ENCODE data around the gene PWWP2B.

PWWP2B gene

DNA sequence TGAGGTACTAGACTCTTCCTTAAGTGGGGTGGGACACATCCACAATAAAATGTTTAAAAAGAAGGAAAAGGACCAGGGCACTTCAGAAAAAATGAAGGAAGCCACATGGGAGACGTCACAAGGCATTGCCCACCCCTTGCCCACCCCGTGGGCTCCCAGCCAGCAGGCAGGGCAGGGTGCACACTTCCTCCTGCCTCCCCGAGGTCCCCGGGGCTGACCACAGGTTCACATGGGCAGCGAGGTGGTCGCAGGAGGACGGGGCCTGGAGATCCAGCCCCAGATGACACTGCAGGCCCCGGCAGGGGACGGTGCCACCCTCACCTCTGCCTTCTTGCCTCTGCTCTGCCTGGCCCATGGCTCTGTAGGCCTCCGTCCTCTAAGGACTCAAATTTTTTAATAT is 45.6 kb downstream of the PWWP2B start:
- no peak overlapping the region for H3K4me3 ChIP-seq (ENCODE audit: low read depth, low read length)
- DNase-seq (ENCODE audit: low read depth, low spot score): no peak
- ChIA-PET POLR2A (no interaction called here), CTCF (interaction anchor here (1.3 to 1.9 kb wide), 3 partner anchors 11 to 86 kb away, joined by 5 to 6 read pairs (median 5); no protein-coding TSS in a partner anchor)
- TF ChIP-seq, protein P1, sequence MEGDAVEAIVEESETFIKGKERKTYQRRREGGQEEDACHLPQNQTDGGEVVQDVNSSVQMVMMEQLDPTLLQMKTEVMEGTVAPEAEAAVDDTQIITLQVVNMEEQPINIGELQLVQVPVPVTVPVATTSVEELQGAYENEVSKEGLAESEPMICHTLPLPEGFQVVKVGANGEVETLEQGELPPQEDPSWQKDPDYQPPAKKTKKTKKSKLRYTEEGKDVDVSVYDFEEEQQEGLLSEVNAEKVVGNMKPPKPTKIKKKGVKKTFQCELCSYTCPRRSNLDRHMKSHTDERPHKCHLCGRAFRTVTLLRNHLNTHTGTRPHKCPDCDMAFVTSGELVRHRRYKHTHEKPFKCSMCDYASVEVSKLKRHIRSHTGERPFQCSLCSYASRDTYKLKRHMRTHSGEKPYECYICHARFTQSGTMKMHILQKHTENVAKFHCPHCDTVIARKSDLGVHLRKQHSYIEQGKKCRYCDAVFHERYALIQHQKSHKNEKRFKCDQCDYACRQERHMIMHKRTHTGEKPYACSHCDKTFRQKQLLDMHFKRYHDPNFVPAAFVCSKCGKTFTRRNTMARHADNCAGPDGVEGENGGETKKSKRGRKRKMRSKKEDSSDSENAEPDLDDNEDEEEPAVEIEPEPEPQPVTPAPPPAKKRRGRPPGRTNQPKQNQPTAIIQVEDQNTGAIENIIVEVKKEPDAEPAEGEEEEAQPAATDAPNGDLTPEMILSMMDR (IDR thresholded peaks at IDR 0.05; ENCODE audit: insufficient read depth, low read length, missing control alignments): no peak

DNA sequence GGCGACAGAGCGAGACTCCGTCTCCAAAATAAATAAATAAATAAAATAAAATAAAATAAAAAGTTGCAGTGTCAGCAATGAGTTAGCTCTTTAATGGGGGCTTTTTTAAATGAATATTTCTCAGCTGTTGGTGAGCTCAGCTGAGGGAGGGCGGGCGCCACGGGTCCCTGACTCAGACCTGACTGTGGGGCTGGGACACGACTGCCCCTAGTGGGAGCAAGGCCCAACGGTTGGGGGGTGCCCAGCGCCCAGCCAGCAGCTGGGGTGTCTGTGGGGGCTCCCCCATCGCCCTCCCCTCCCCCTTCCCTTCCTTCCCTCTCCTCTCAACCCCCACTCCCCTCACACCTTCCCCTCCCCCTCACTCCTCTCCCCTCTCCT is 46.6 kb downstream of the PWWP2B start:
- no peak overlapping the region for H3K4me3 ChIP-seq (ENCODE audit: low read depth, low read length)
- no peak for DNase-seq (ENCODE audit: low read depth, low spot score)
- TF ChIP-seq, protein P1 (IDR thresholded peaks at IDR 0.05; ENCODE audit: insufficient read depth, low read length, missing control alignments): peak; percentile 72
- CTCF ChIA-PET: interaction anchor here (0.7 to 1.6 kb wide), 5 partner anchors 10 to 220 kb away, joined by 3 to 6 read pairs (median 4); no protein-coding TSS in a partner anchor
- POLR2A ChIA-PET: no interaction called here

DNA sequence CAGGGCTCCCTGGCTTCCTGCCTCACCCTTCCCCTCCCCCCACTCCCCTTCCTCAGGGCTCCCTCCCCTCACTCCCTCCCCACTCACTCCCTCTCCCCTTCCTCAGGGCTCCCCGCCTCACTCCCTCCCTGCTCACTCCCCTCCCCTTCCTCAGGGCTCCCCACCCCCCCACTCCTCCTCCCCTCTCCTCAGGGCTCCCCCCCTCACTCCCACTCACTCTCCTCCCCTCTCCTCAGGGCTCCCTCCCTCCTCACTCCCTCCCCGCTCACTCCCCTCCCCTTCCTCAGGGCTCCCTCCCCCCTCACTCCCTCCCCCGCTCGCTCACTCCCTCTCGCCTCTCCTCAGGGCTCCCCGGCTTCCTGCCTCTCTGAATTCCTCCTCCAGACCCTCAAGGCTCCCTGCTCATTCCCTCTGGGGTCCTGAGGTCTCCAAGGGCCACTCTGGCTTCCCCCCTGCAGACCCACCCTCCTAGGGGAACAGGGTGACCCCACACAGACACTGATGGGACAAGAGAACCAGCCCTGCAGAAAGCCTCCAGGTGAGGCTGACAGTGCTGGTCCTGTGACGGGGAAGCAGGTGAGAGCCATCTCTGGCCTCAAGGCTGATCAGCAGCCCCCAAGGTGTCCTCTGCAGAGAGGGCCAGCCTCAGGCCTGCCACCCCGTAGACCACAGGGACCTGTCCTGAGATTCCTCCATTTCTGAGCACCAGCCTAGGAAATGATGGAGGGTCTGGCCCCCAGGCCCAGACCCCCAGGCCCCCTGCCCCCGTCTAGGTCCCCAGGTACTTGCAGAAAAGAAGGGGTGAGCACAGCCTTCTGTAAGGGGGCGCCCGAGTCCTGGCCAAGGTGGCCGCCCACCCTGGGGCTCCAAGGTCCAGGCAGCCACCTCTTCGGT is 47.2 kb downstream of the PWWP2B start:
- ChIA-PET CTCF (interaction anchor here (0.7 to 1.6 kb wide), 4 partner anchors 22 to 221 kb away, joined by 3 to 6 read pairs (median 4); no protein-coding TSS in a partner anchor), POLR2A (no interaction called here)
- H3K4me3 ChIP-seq (ENCODE audit: low read depth, low read length): no peak overlapping the region
- TF ChIP-seq, protein P1 (IDR thresholded peaks at IDR 0.05; ENCODE audit: insufficient read depth, low read length, missing control alignments): no peak
- no peak for DNase-seq (ENCODE audit: low read depth, low spot score)

DNA sequence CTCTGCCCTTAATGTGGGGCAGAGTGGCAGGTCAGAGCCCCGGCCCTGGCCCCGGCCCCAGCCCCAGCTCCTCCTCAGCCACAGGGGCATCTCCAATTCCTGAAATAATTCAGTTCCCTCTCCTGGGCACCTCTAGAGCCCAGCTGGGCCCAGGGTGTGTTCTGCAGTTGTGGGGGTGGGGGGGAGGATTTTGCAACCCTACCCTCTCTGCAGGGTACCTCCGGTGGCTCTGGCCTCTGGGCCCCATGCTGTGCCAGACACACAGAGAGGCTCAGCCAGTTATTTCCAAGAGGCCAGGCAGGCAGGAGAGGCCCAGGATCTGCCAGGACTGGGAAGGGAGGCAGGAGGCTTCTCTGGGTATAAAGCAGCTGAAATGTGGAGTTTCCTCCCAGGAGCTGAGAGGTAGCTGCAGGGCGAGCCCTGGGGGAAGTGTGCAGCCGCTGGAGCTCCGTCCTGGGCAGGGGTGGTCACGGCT is 47.9 kb downstream of the PWWP2B start:
- ChIA-PET CTCF (interaction anchor here (1.3 kb wide), 1 partner anchor 47 kb away, joined by 4 read pairs; no protein-coding TSS in a partner anchor), POLR2A (no interaction called here)
- TF ChIP-seq, protein P1 (IDR thresholded peaks at IDR 0.05; ENCODE audit: insufficient read depth, low read length, missing control alignments): no peak
- DNase-seq (ENCODE audit: low read depth, low spot score): no peak
- H3K4me3 ChIP-seq (ENCODE audit: low read depth, low read length): no peak overlapping the region

DNA sequence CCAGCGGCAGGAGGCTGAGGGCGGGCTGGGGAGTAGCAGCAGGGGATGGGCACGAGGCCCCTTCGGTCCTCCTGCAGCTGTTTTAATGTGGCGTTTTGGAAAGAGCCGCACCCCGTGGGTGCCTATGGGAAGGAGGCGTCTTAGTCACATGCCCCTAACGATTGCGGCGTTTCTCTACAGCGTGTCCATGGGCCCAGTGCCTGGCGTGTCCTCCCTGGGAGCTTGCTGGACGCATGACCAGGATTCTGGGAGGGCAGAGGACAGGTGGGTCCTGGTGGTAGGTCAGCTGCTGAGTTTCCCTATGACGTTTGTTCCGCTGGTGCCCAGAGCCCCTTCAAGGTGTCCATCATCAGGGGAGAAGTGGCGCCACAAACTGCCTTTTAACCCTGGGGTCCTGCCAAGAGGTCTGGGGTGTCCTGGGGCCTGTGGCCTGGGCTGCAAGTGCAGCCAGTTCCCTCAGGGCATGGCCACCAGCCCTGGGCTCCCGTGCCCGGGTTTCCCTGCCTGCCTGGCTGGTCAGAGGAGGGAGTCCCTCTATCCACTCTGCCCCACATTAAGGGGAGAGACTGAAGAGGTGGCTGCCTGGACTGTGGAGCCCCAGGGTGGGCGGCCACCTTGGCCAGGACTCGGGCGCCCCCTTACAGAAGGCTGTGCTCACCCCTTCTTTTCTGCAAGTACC is 48.7 kb downstream of the PWWP2B start:
- no peak overlapping the region for H3K4me3 ChIP-seq (ENCODE audit: low read depth, low read length)
- POLR2A ChIA-PET: no interaction called here
- CTCF ChIA-PET: interaction anchor here (1.3 to 1.4 kb wide), 2 partner anchors 48 to 93 kb away, joined by 3 to 4 read pairs; no protein-coding TSS in a partner anchor
- no peak for DNase-seq (ENCODE audit: low read depth, low spot score)
- TF ChIP-seq, protein P1 (IDR thresholded peaks at IDR 0.05; ENCODE audit: insufficient read depth, low read length, missing control alignments): no peak

DNA sequence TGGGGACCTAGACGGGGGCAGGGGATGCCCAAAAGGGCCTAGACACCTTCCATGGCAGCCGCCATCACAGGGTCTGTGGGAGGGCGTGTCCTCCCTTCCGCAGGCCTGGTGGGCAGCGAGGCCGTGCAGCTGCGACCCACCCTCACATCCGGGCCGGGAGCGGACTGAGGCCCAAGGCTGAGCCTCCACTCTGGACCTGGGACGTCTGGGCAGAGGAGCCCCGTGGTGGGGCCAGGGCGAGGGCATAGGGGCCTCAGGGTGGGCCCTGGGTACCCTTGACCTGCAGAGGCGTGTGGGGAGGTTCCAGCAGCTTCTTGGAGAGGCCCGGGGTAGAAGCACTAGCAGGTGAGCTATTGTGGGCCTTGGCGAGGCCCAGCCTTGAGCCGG is 49.2 kb downstream of the PWWP2B start:
- no peak overlapping the region for H3K4me3 ChIP-seq (ENCODE audit: low read depth, low read length)
- ChIA-PET CTCF (interaction anchor here (0.9 to 1.4 kb wide), 10 partner anchors 10 to 222 kb away, joined by 3 to 6 read pairs (median 3); no protein-coding TSS in a partner anchor), POLR2A (interaction anchor here (0.9 to 1.5 kb wide), 2 partner anchors 25 to 53 kb away, joined by 3 to 4 read pairs; no protein-coding TSS in a partner anchor)
- TF ChIP-seq, protein P1 (IDR thresholded peaks at IDR 0.05; ENCODE audit: insufficient read depth, low read length, missing control alignments): no peak
- no peak for DNase-seq (ENCODE audit: low read depth, low spot score)

Measured in AG04449 (cell line).